GM12878 (cell line): ENCODE data around the gene MARCHF11. TPM values are rescaled to one million over a fixed set of nuclear protein-coding genes. Genes with fewer than 3 reads are reported as not detected.

ENCODE experiments used
- ATAC-seq: fragments of 200-7000 bp; cut with Tn5 transposase; 3 replicates; pipeline ENCODE4 v1.9.1; 2020; ENCODE audit warnings: mild to moderate bottlenecking, moderate library complexity
- BruUV-seq: library from RNA; stranded (reverse); fragments of 400-500 nt; replicated peaks from 2 replicates; lab custom pipeline; 2021; lab: Mats Ljungman, UMichigan
- CTCF ChIA-PET: fragments of 300-600 bp; sonication (Branson Sonifier 250); formaldehyde crosslinking; extraction: SDS; loops from one replicate; lab custom pipeline; 2021; ENCODE audit warnings: inconsistent platforms; lab: Yijun Ruan, JAX
- POLR2A ChIA-PET: fragments of 350-600 bp; formaldehyde crosslinking; extraction: SDS; loops from one replicate; lab custom pipeline; 2021; ENCODE audit warnings: inconsistent platforms; lab: Charles Lee
- RAD21 ChIA-PET: fragments of 300-600 bp; sonication (Branson Sonifier 250); formaldehyde crosslinking; loops from one replicate; lab custom pipeline; 2023; ENCODE audit warnings: antibody characterized with exemption; ENCODE audit not compliant: unreplicated experiment; lab: Charles Lee
- SMC1A ChIA-PET: fragments of 300-600 bp; sonication (Branson Sonifier 250); formaldehyde crosslinking; loops from one replicate; lab custom pipeline; 2023; ENCODE audit not compliant: unreplicated experiment, uncharacterized antibody; lab: Charles Lee
- DNase-seq: peaks from one replicate; pipeline ENCODE4 v3.0.0-alpha.2; 2011; ENCODE audit warnings: low read depth, low spot score
- FAIRE-seq: peaks from 3 replicates; lab custom pipeline; 2011; peaks lifted over from hg19 to GRCh38; lab: Jason Lieb, UNC
- H2AFZ ChIP-seq: 2 replicates; pipeline ENCODE4 v1.6.0; 2011; ENCODE audit warnings: low read depth, low read length, control low read depth; ENCODE audit not compliant: control insufficient read depth
- H3K27ac ChIP-seq: 2 replicates; pipeline ENCODE4 v1.5.1; 2011; ENCODE audit warnings: control low read depth; ENCODE audit not compliant: control insufficient read depth, insufficient read depth
- H3K27me3 ChIP-seq, 2 experiments: replicated peaks in 1 of 2; 2 replicates each; pipeline versions ENCODE4 v1.6.0 to v1.6.1; 2011; ENCODE audit warnings: low read length in 1 of 2; ENCODE audit not compliant: control insufficient read depth in 2 of 2, insufficient read depth in 2 of 2
- H3K36me3 ChIP-seq, 2 experiments: 2 replicates each; pipeline ENCODE4 v1.5.1; 2011; ENCODE audit warnings: low read length in 1 of 2; ENCODE audit not compliant: control insufficient read depth in 2 of 2, insufficient read depth in 2 of 2
- H3K4me1 ChIP-seq: 2 replicates; pipeline ENCODE4 v1.6.1; 2011; ENCODE audit warnings: mild to moderate bottlenecking, low read length, moderate library complexity, mixed read lengths; ENCODE audit not compliant: control insufficient read depth, insufficient read depth
- H3K4me2 ChIP-seq: 2 replicates; pipeline ENCODE4 v1.6.0; 2011; ENCODE audit warnings: control low read depth; ENCODE audit not compliant: control insufficient read depth, insufficient read depth
- H3K4me3 ChIP-seq: fragments of 200-600 bp; sonication (generic); 2 replicates; pipeline ENCODE4 v1.5.1; 2016
- H3K79me2 ChIP-seq: 2 replicates; pipeline ENCODE4 v1.6.0; 2011; ENCODE audit warnings: low read length; ENCODE audit not compliant: control insufficient read depth, insufficient read depth
- H3K9ac ChIP-seq: 2 replicates; pipeline ENCODE4 v1.8.0; 2011; ENCODE audit warnings: low read length, control low read depth, mixed read lengths; ENCODE audit not compliant: control insufficient read depth, insufficient read depth
- H3K9me3 ChIP-seq: replicated peaks from 3 replicates; pipeline ENCODE4 v1.5.1; 2011; ENCODE audit warnings: mild to moderate bottlenecking, low read length; ENCODE audit not compliant: control insufficient read depth, insufficient read depth
- H4K20me1 ChIP-seq: 2 replicates; pipeline ENCODE4 v1.6.0; 2011; ENCODE audit not compliant: control insufficient read depth, insufficient read depth
- ATF7 ChIP-seq: fragments of 450-650 bp; IDR thresholded peaks from 2 replicates; pipeline ENCODE4 v1.6.1; 2016; ENCODE audit warnings: low read depth, mild to moderate bottlenecking
- BMI1 ChIP-seq: fragments of 450-650 bp; IDR thresholded peaks from 2 replicates; pipeline ENCODE4 v1.6.1; 2016; ENCODE audit warnings: mild to moderate bottlenecking, moderate library complexity, borderline replicate concordance
- CEBPB ChIP-seq, 2 experiments: fragments of 150-350 bp in 1 of 2; IDR thresholded peaks; 2 replicates each; pipeline ENCODE4 v1.6.1; 2012 to 2014; ENCODE audit warnings: low read depth in 2 of 2, low read length in 2 of 2, borderline replicate concordance in 1 of 2, inconsistent platforms in 1 of 2
- DPF2 ChIP-seq: fragments of 450-650 bp; IDR thresholded peaks from 2 replicates; pipeline ENCODE4 v1.6.1; 2017; ENCODE audit warnings: mild to moderate bottlenecking
- MXI1 ChIP-seq: fragments of 150-350 bp; IDR thresholded peaks from 2 replicates; pipeline ENCODE4 v1.6.1; 2011; ENCODE audit warnings: low read depth, mild to moderate bottlenecking, inconsistent platforms, low read length, improper control_type of control experiment
- NR2F1 ChIP-seq: fragments of 450-650 bp; conservative IDR thresholded peaks from 2 replicates; pipeline ENCODE4 v1.6.1; 2017; ENCODE audit warnings: mild to moderate bottlenecking
- POLR2AphosphoS2 ChIP-seq: IDR thresholded peaks from 2 replicates; pipeline ENCODE4 v1.6.1; 2011; ENCODE audit warnings: low read depth, mild to moderate bottlenecking, low read length, improper control_type of control experiment, moderate library complexity
- SMAD1 ChIP-seq: fragments of 450-650 bp; IDR thresholded peaks from 2 replicates; pipeline ENCODE4 v1.6.1; 2018; ENCODE audit warnings: mild to moderate bottlenecking, low read depth; ENCODE audit not compliant: partially characterized antibody
- SP1 ChIP-seq: IDR thresholded peaks from one replicate; pipeline ENCODE4 v1.6.1; 2011; ENCODE audit warnings: low read depth, low read length
- SREBF2 ChIP-seq: IDR thresholded peaks from 2 replicates; pipeline ENCODE4 v1.6.1; 2012; ENCODE audit warnings: mild to moderate bottlenecking, low read length
- ZBTB33 ChIP-seq: fragments of 450-650 bp; IDR thresholded peaks from 2 replicates; pipeline ENCODE4 v1.6.1; 2017; ENCODE audit warnings: mild to moderate bottlenecking
- WGBS: methylation state at CpG from one replicate; pipeline ENCODE4 v1.1.6; 2016; ENCODE audit warnings: low lambda C conversion rate; ENCODE audit not compliant: insufficient replicate concordance, insufficient coverage; ENCODE audit errors: missing lambda C conversion rate; 5-methylcytosine and 5-hydroxymethylcytosine counted together
- in situ Hi-C: fragments of 300-500 bp; cut with MboI; formaldehyde crosslinking; loops from 9 replicates; pipeline ENCODE4 v1.14.3; 2018; ENCODE audit warnings: mixed read lengths
- intact Hi-C: fragments of 100-400 bp; cut with micrococcal nuclease; formaldehyde crosslinking; loops from one replicate; pipeline ENCODE4 v1.14.2; 2022; ENCODE audit not compliant: unreplicated experiment
- polyA plus RNA-seq, 11 experiments: library from polyadenylated mRNA; depleted of rRNA in 4 of 11; unstranded in 6 of 11; stranded (reverse) in 5 of 11; fragments of >200 nt; fragmentation: Nextera tagmentation in 4 of 11; fragmentation: Illumina TruSeq in 1 of 11; extraction: Ambion mirVana in 4 of 11; extraction: Trizol in 1 of 11; gene quantifications; 1 replicate in 1 of 11; 2 replicates in 10 of 11; pipeline versions ENCODE4 v1.2.1 to v1.2.3, GENCODE V29; 2011 to 2016; ENCODE audit warnings: inconsistent platforms in 2 of 11, missing spikeins in 2 of 11, low read depth in 1 of 11
- small RNA-seq: library from RNA; depleted of rRNA; stranded (forward); fragments of <200 nt; gene quantifications from one replicate; pipeline ENCODE3, GENCODE V24; 2014
- total RNA-seq, 4 experiments: library from RNA; depleted of rRNA in 3 of 4; stranded (reverse); fragments of >200 nt in 3 of 4; fragmentation: Illumina TruSeq in 1 of 4; extraction: Trizol in 1 of 4; gene quantifications; 2 replicates each; pipeline versions ENCODE4 v1.2.1 to v1.2.3, GENCODE V29; 2013 to 2021
- TF ChIP-seq, protein P1 (sequence below): fragments of 450-650 bp; conservative IDR thresholded peaks from 2 replicates; pipeline ENCODE4 v1.6.1; 2017; ENCODE audit warnings: mild to moderate bottlenecking, moderate library complexity

MARCHF11 gene
- total and polyA plus RNA-seq, 10 of the 15 experiments (the other 5 are each of a cell fraction or from before 2014, with no cell fraction given) = 0.26 TPM; not detected in 9

- DNase-seq (no peak), ATAC-seq (no peak), FAIRE-seq (no peak)
- ChIA-PET SMC1A (no interaction called here), RAD21 (no interaction called here), CTCF (no interaction called here), POLR2A (no interaction called here)
- Histone ChIP-seq H3K27ac (no peak overlapping the region), H3K79me2 (no peaks in the 10 kb centered on the region), H3K36me3 (no peaks in the 10 kb centered on the region), H3K9me3 (no peaks in the 10 kb centered on the region), H3K27me3 (no peaks in the 10 kb centered on the region), H2AFZ (no peak overlapping the region), H3K4me1 (no peaks in the 10 kb centered on the region), H3K4me2 (no peak overlapping the region), H3K9ac (no peak overlapping the region), H4K20me1 (no peaks in the 10 kb centered on the region), H3K4me3 (no peak overlapping the region)
- TF ChIP-seq DPF2 (no peak), SMAD1 (no peak), SP1 (no peak), ATF7 (no peak), CEBPB (IDR thresholded peaks at IDR 0.05; ENCODE audit: borderline replicate concordance in 1 of 2, low read depth in 2 of 2, low read length in 2 of 2) (no peak), NR2F1 (no peak), MXI1 (no peak), BMI1 (no peak), SREBF2 (no peak), POLR2AphosphoS2 (no peak), ZBTB33 (no peak)
- TF ChIP-seq, protein P1, sequence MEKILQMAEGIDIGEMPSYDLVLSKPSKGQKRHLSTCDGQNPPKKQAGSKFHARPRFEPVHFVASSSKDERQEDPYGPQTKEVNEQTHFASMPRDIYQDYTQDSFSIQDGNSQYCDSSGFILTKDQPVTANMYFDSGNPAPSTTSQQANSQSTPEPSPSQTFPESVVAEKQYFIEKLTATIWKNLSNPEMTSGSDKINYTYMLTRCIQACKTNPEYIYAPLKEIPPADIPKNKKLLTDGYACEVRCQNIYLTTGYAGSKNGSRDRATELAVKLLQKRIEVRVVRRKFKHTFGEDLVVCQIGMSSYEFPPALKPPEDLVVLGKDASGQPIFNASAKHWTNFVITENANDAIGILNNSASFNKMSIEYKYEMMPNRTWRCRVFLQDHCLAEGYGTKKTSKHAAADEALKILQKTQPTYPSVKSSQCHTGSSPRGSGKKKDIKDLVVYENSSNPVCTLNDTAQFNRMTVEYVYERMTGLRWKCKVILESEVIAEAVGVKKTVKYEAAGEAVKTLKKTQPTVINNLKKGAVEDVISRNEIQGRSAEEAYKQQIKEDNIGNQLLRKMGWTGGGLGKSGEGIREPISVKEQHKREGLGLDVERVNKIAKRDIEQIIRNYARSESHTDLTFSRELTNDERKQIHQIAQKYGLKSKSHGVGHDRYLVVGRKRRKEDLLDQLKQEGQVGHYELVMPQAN = no peak
- intact Hi-C loops = no loop called here
- in situ Hi-C loops = no loop called here
- 23% methylated on average over 2 of the region's 2 CpGs for WGBS
- no TSS peak for BruUV-seq
Observed at GRCh38 chr5:16017720-16018119, 161.9 kb downstream of the MARCHF11 start.

Small RNA genes within 50 kb of the gene (small RNA-seq; reads per million reads assigned to genes)
- gene RNA5SP178 = not detected
